ENCODE measurements around the gene DPT.

GRCh38 chr1:168691541-168691940 is 37.5 kb downstream of the DPT start:
- TF ChIP-seq POLR2A (IDR thresholded peaks at IDR 0.05) (no peak), CTCF (IDR thresholded peaks at IDR 0.05) (no peak), EP300 (IDR thresholded peaks at IDR 0.05) (no peak)
